Nephron (organoid): Measurements from ENCODE around the gene ZYG11B.

ENCODE experiments used
- H3K27ac Mint-ChIP-seq, 3 experiments: 2 replicates each; pipeline ENCODE4 v1.8.0; 2020; ENCODE audit warnings: mixed read lengths in 3 of 3, mild to moderate bottlenecking in 2 of 3, moderate library complexity in 1 of 3
- H3K27me3 Mint-ChIP-seq: 2 replicates; pipeline ENCODE4 v1.8.0; 2021; ENCODE audit warnings: low read depth, mild to moderate bottlenecking, moderate library complexity, mixed read lengths
- H3K36me3 Mint-ChIP-seq: 2 replicates; pipeline ENCODE4 v1.8.0; 2020; ENCODE audit warnings: low read depth, mixed read lengths
- H3K4me1 Mint-ChIP-seq: 2 replicates; pipeline ENCODE4 v1.8.0; 2020; ENCODE audit warnings: mixed read lengths
- H3K4me3 Mint-ChIP-seq, 3 experiments: 2 replicates each; pipeline ENCODE4 v1.8.0; 2020; ENCODE audit warnings: mild to moderate bottlenecking in 3 of 3, mixed read lengths in 3 of 3, moderate library complexity in 2 of 3
- H3K9me3 Mint-ChIP-seq: 2 replicates; pipeline ENCODE4 v1.8.0; 2020; ENCODE audit warnings: mixed read lengths
- TF ChIP-seq, protein P1 (sequence below), 3 experiments: fragments of 200-600 bp; sonication (generic); IDR thresholded peaks; one replicate each; pipeline ENCODE4 v1.5.0; 2021; ENCODE audit warnings: antibody characterized with exemption in 3 of 3; ENCODE audit not compliant: unreplicated experiment in 3 of 3

ZYG11B gene

DNA sequence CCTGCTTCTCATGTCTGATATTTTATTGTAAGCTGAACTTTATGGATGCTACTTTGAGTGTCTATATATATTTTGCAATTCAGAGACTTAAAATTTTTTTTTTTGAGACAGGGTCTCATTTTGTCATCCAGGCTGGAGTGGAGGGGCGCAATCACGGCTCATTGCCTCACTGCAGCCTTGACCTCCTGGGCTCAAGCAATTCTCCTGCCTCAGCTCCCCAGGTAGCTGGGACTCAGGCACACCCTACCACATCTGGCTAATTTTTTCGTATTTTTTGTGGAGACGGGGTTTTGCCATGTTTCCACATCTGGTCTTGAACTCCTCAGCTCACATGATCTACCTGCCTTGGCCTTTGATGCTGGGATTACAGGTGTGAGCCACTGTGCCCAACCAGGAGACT is 124.7 kb downstream of the ZYG11B start:
- no peaks in the 10 kb centered on the region for H3K9me3 Mint-ChIP-seq
- no peaks in the 10 kb centered on the region for H3K36me3 Mint-ChIP-seq
- H3K4me1 Mint-ChIP-seq, result no peaks in the 10 kb centered on the region
- TF ChIP-seq, protein P1, sequence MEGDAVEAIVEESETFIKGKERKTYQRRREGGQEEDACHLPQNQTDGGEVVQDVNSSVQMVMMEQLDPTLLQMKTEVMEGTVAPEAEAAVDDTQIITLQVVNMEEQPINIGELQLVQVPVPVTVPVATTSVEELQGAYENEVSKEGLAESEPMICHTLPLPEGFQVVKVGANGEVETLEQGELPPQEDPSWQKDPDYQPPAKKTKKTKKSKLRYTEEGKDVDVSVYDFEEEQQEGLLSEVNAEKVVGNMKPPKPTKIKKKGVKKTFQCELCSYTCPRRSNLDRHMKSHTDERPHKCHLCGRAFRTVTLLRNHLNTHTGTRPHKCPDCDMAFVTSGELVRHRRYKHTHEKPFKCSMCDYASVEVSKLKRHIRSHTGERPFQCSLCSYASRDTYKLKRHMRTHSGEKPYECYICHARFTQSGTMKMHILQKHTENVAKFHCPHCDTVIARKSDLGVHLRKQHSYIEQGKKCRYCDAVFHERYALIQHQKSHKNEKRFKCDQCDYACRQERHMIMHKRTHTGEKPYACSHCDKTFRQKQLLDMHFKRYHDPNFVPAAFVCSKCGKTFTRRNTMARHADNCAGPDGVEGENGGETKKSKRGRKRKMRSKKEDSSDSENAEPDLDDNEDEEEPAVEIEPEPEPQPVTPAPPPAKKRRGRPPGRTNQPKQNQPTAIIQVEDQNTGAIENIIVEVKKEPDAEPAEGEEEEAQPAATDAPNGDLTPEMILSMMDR (IDR thresholded peaks at IDR 0.05; ENCODE audit: unreplicated experiment in 3 of 3), result no peak
- H3K27ac Mint-ChIP-seq, result no peak overlapping the region
- H3K27me3 Mint-ChIP-seq, result peaks cover 9% of the 10 kb centered on the region
- H3K4me3 Mint-ChIP-seq, result no peak overlapping the region

DNA sequence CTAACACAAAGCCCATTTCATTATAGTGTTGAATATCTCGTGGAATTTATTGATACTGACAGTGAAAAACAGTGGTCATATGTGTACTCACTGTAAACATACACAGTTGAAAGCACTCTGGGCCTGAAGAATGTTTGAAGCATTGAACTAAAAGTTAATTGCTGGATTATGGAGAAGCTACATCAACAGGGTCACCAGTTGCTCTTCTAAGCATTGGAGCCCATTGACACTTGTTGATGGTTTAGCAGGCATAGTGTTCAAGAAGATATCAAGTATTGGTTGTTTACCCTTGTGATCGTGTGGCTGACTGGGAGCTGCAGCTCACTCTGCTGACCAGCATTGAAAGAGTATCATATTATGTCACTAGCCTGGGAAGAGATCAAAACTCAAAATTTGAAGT is 126.6 kb downstream of the ZYG11B start:
- no peak overlapping the region for H3K4me3 Mint-ChIP-seq
- peaks cover 4% of the 10 kb centered on the region for H3K27me3 Mint-ChIP-seq
- H3K9me3 Mint-ChIP-seq, result no peaks in the 10 kb centered on the region
- no peak overlapping the region for H3K27ac Mint-ChIP-seq
- no peaks in the 10 kb centered on the region for H3K36me3 Mint-ChIP-seq
- no peaks in the 10 kb centered on the region for H3K4me1 Mint-ChIP-seq
- TF ChIP-seq, protein P1 (IDR thresholded peaks at IDR 0.05; ENCODE audit: unreplicated experiment in 3 of 3), result no peak

DNA sequence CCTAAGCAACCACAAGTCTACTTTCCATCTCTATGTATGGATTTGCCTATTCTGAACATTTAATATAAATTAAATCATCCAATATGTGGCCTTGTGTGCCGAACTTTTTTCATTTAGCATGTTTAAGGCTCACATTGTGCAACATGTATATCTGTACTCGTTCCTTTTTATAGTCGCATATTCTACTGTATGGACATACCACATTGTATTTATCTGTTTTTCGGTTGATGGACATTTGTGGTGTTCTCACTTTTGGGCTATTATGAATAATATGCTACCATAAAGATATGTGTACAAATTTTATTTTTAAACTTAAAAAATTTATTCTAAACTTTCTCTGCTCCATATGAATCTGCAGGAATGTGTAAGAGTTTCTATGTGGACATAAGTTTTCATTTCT is 129.3 kb downstream of the ZYG11B start:
- Mint-ChIP-seq H3K27ac (no peak overlapping the region), H3K27me3 (peaks cover 4% of the 10 kb centered on the region), H3K9me3 (no peaks in the 10 kb centered on the region), H3K4me3 (no peak overlapping the region), H3K4me1 (no peaks in the 10 kb centered on the region), H3K36me3 (no peaks in the 10 kb centered on the region)
- TF ChIP-seq, protein P1 (IDR thresholded peaks at IDR 0.05; ENCODE audit: unreplicated experiment in 3 of 3), result no peak

DNA sequence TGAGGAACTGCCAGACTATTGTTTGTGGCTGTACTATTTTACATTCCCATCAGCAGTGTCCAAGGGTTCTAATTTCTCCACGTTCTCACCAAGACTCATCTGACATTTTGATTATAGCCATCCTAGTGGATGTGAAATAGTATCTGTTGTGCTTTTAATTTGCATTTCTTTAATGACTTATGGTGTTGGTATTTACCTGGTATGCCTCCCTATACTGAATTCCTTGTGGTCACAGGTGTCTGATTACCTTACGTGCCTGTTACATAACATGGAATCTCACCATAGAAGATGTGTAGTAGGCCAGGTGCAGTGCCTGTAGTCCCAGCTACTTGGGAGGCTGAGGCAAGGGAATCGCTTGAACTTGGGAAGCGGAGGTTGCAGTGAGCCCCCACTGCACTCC is 129.8 kb downstream of the ZYG11B start:
- H3K36me3 Mint-ChIP-seq, result no peaks in the 10 kb centered on the region
- H3K27me3 Mint-ChIP-seq, result peaks cover 4% of the 10 kb centered on the region
- no peaks in the 10 kb centered on the region for H3K4me1 Mint-ChIP-seq
- TF ChIP-seq, protein P1 (IDR thresholded peaks at IDR 0.05; ENCODE audit: unreplicated experiment in 3 of 3), result no peak
- H3K27ac Mint-ChIP-seq, result no peak overlapping the region
- no peaks in the 10 kb centered on the region for H3K9me3 Mint-ChIP-seq
- H3K4me3 Mint-ChIP-seq, result no peak overlapping the region

DNA sequence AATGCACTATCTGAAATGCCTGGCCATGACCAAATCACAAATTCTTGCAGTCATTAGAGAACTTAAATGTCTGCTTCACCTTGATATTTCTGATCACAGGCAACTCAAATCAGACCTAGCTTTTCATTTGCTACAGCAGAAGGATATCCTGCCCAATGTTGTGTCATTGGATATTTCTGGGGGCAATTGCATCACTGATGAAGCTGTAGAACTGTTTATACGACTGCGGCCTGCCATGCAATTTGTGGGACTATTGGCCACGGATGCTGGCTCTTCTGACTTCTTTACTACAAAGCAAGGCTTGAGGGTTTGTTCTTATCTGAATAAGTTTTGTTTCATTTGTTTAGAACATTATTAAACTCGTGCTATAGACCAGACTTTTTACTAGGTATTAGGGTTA is 131.2 kb downstream of the ZYG11B start:
- Mint-ChIP-seq H3K4me1 (no peaks in the 10 kb centered on the region), H3K9me3 (no peaks in the 10 kb centered on the region), H3K27ac (no peak overlapping the region), H3K27me3 (no peaks in the 10 kb centered on the region), H3K4me3 (no peak overlapping the region), H3K36me3 (no peaks in the 10 kb centered on the region)
- TF ChIP-seq, protein P1 (IDR thresholded peaks at IDR 0.05; ENCODE audit: unreplicated experiment in 3 of 3), result no peak

DNA sequence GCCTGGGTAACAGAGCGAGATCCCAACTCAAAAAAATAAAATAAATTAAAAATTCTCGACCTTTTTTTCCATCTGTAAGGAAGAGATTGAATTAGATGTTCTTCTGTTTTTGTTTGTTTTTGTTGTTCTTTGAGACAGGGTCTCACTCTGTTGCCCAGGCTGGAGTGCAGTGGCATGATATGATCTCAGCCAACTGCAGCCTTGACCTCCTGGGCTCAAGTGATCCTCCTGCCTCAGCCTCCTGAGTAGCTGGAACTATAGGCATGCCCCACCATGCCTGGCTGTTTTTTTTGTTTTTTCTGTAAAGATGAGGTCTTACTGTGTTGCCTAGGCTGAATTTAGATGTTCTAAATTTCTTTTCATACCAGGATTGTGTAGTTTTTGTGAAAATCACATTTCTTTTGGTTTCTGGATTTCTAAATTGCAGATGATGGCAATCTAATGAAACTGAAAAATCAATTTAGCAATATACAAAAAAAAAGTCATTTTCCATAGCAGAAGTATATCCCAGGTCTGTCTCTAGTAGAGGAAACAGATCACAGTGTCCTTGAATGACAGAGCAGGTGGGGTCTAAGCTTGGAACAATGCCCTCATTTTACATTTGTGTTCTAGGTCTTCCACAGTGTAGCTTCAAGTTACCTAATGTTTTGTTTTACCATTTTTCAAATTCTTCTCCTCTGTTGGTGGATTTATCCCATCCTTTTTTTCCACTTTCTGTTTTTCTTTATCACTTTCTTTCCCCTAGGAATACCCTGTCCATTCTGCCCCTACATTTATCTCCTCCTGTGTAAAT is 136.6 kb downstream of the ZYG11B start:
- H3K27ac Mint-ChIP-seq, result no peak overlapping the region
- H3K4me1 Mint-ChIP-seq, result peaks cover 5% of the 10 kb centered on the region
- H3K36me3 Mint-ChIP-seq, result no peaks in the 10 kb centered on the region
- H3K4me3 Mint-ChIP-seq, result no peak overlapping the region
- H3K9me3 Mint-ChIP-seq, result no peaks in the 10 kb centered on the region
- no peaks in the 10 kb centered on the region for H3K27me3 Mint-ChIP-seq
- TF ChIP-seq, protein P1 (IDR thresholded peaks at IDR 0.05; ENCODE audit: unreplicated experiment in 3 of 3), result no peak
